Measurements from ENCODE around the gene SLC29A3. TPM values are rescaled to one million over a fixed set of nuclear protein-coding genes. Genes with fewer than 3 reads are reported as not detected.

Gene SLC29A3
- total RNA-seq, 2 donors from 2014 or later, result 3.2 to 3.3 TPM

DNA sequence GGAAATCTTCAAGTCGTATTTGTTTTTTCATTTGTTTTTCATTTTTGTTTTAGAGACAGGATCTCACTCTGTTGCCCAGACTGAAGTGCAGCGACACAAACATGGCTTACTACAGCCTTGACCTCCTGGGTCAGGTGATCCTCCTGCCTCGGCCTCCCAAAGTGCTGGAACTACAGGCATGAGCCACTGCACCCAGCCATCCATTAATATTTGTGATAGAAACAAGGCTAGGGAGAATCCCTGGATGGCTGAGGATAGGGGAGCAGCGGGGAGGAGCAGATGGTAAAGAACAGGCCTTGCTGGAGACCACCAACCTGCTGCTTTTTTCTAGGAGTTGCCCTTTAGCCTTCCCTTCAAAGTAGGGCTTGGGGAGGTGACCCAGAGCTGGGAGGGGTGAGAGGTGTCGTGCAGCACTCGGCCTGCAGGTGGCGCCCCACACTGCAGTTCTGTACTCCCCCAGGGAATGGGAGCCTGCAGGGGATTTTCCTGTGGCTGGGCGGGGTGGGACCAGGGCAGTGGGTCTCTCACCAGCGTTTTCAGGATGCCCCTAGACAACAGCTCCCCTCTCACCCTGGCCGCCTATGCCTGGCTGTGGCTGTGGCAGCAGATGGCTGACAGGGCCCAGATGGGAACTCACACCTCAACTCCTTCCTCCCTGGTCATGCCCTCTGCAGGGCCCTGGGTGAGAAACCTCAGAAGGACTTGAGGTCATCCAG is 65.1 kb downstream of the SLC29A3 start:
- ATAC-seq (peak; percentile 97), DNase-seq (peak; percentile 62 to 69 (median 67))
- H3K27ac Mint-ChIP-seq, result no peak overlapping the region
- H3K36me3 Mint-ChIP-seq (ENCODE audit: low read depth), result no peaks in the 10 kb centered on the region
- no peaks in the 10 kb centered on the region for H3K4me1 Mint-ChIP-seq
- H3K4me3 Mint-ChIP-seq, result no peak overlapping the region
- H3K27me3 Mint-ChIP-seq, result peaks cover 48% of the 10 kb centered on the region
- no peaks in the 10 kb centered on the region for H3K9me3 ChIP-seq (ENCODE audit: control insufficient read depth, low read length, poor library complexity, severe bottlenecking)

GRCh38 chr10:71388171-71388570 is 69.1 kb downstream of the SLC29A3 start:
- H3K4me3 Mint-ChIP-seq, result no peak overlapping the region
- peaks cover 60% of the 10 kb centered on the region for H3K27me3 Mint-ChIP-seq
- H3K36me3 Mint-ChIP-seq (ENCODE audit: low read depth), result no peaks in the 10 kb centered on the region
- ATAC-seq, result no peak
- H3K27ac Mint-ChIP-seq, result no peak overlapping the region
- peaks cover 5% of the 10 kb centered on the region for H3K4me1 Mint-ChIP-seq
- no peak for DNase-seq
- no peaks in the 10 kb centered on the region for H3K9me3 ChIP-seq (ENCODE audit: control insufficient read depth, low read length, poor library complexity, severe bottlenecking)

- no peaks in the 10 kb centered on the region for H3K9me3 ChIP-seq (ENCODE audit: control insufficient read depth, low read length, poor library complexity, severe bottlenecking)
- DNase-seq (no peak), ATAC-seq (no peak)
- no peaks in the 10 kb centered on the region for H3K36me3 Mint-ChIP-seq (ENCODE audit: low read depth)
- no peak overlapping the region for H3K27ac Mint-ChIP-seq
- H3K4me1 Mint-ChIP-seq, result peaks cover 5% of the 10 kb centered on the region
- H3K27me3 Mint-ChIP-seq, result peaks cover 66% of the 10 kb centered on the region
- H3K4me3 Mint-ChIP-seq, result no peak overlapping the region
Observed at GRCh38 chr10:71388583-71389310, 69.7 kb downstream of the SLC29A3 start.

DNA sequence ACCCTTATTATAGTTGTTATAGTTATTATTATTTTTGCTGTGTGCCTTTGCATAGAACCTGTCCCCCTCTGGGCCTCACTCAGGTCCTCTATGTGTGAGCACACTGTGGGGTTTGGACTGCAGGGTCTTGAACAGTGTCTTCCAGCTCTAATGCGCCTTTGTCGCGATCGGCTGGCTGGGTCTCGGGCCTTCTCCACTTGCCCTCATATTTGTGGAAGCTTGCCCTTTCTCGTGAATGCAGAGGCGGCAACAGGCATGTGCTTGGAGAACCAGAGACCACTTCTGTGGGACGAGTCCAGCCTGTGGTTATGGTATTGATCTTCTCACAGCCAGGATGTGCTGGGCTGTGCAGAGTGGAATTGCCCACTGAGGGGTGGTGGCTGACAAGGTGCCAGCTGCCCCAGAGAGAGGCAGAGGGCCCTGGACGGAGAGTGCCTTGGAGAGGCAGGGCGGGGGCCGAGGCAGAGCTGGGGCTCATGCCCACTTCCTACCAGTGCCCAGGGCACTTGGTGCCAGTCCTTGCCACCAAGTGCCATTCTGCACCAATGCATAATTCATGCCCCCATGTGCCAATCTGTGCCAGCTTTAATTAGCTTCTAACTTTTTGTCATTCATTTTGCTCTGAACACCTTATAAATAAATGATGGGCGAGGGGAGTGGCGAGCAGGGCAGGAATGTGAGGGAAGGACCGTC is 70.9 kb downstream of the SLC29A3 start:
- ATAC-seq (no peak), DNase-seq (no peak)
- Mint-ChIP-seq H3K4me1 (peaks cover 5% of the 10 kb centered on the region), H3K4me3 (no peak overlapping the region), H3K27me3 (peaks cover 77% of the 10 kb centered on the region), H3K27ac (no peak overlapping the region), H3K36me3 (ENCODE audit: low read depth) (peaks cover 3% of the 10 kb centered on the region)
- H3K9me3 ChIP-seq (ENCODE audit: control insufficient read depth, low read length, poor library complexity, severe bottlenecking), result no peaks in the 10 kb centered on the region

GRCh38 chr10:71390461-71390835 is 71.4 kb downstream of the SLC29A3 start:
- peaks cover 7% of the 10 kb centered on the region for H3K36me3 Mint-ChIP-seq (ENCODE audit: low read depth)
- H3K27ac Mint-ChIP-seq, result no peak overlapping the region
- DNase-seq (no peak), ATAC-seq (no peak)
- H3K9me3 ChIP-seq (ENCODE audit: control insufficient read depth, low read length, poor library complexity, severe bottlenecking), result no peaks in the 10 kb centered on the region
- peaks cover 8% of the 10 kb centered on the region for H3K4me1 Mint-ChIP-seq
- H3K27me3 Mint-ChIP-seq, result peaks cover 82% of the 10 kb centered on the region
- H3K4me3 Mint-ChIP-seq, result no peak overlapping the region

DNA sequence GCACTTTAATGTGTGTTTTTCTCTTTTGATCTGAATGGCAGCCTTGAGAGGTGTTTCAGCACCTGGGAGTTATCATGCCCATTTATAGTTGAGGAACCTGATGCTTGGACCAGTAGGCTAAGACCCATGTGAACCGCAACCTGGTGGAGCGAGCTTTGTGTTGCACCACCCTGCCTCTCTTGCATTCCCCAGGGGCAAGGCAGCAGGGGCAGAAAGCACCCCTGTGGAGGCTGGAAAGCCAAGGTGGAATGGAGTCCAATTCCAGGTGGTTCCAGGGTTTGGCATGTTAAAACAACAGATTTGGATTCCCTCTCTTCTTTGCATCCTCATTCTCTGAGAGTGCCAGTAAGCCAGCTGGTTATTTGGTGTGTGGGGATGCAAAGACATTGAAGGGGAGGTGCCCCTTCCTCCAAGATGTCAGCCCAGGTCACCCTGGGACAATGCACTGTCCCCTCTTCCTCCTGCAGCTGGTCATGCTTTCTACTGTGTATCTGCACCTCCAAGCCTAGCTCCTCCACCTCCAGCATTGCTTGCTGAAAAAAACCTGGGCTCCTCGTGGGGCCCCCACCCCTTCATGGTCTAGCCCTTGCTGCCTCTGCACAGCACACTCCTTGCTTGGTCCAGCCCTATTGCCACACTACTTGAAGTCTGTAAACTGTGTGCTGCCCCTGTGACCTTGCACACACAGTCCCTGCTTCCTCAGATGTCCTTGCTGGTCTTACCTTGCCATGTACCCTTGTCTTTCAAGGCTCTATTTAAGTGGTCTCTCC is 72.0 kb downstream of the SLC29A3 start:
- H3K9me3 ChIP-seq (ENCODE audit: control insufficient read depth, low read length, poor library complexity, severe bottlenecking), result no peaks in the 10 kb centered on the region
- no peak overlapping the region for H3K27ac Mint-ChIP-seq
- no peak overlapping the region for H3K4me3 Mint-ChIP-seq
- peaks cover 10% of the 10 kb centered on the region for H3K36me3 Mint-ChIP-seq (ENCODE audit: low read depth)
- ATAC-seq (no peak), DNase-seq (no peak)
- H3K4me1 Mint-ChIP-seq, result peaks cover 8% of the 10 kb centered on the region
- H3K27me3 Mint-ChIP-seq, result peaks cover 85% of the 10 kb centered on the region

DNA sequence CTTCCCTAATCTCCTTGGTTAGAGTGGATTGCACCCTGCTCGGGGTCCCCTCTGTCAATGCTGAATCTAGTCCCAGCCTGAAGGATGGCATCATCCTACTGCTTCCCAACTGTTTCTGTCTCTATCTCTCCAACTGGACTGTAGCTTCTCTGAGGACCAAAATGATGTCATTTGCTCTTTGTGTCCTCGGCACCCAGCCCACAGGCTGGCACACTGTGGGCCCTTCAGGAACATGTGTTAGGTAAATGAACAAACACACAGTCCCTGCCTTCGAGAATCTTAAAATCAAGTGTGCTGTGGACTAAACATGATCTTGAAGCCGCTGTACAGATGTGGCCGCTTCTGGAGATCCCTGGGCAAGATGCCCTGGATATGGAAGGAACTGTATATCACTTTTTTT is 72.6 kb downstream of the SLC29A3 start:
- H3K36me3 Mint-ChIP-seq (ENCODE audit: low read depth), result peaks cover 11% of the 10 kb centered on the region
- peaks cover 8% of the 10 kb centered on the region for H3K4me1 Mint-ChIP-seq
- DNase-seq, result no peak
- no peak overlapping the region for H3K27ac Mint-ChIP-seq
- ATAC-seq, result no peak
- H3K4me3 Mint-ChIP-seq, result no peak overlapping the region
- H3K9me3 ChIP-seq (ENCODE audit: control insufficient read depth, low read length, poor library complexity, severe bottlenecking), result no peaks in the 10 kb centered on the region
- H3K27me3 Mint-ChIP-seq, result peaks cover 84% of the 10 kb centered on the region

DNA sequence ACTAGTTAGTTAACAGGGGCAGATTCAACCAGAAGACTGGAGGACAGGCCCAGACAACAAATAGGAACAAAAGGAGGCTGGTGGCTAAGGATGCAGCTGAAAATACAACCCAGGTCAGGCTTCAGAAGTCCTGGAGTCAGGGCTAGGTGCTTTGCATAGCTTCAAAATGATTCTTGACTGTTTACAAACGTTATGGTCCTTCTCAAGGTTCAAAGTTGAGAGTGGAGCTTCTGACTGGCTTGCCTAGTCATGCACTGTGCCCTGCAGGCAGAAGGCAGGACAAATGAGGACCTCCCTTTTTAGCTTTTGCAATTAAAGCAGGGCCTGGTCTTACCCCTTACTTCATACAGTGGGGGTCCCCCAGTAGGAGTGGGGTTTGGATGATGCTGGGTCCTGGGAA is 73.2 kb downstream of the SLC29A3 start:
- ATAC-seq (no peak), DNase-seq (no peak)
- H3K9me3 ChIP-seq (ENCODE audit: control insufficient read depth, low read length, poor library complexity, severe bottlenecking), result no peaks in the 10 kb centered on the region
- H3K36me3 Mint-ChIP-seq (ENCODE audit: low read depth), result peaks cover 11% of the 10 kb centered on the region
- peaks cover 84% of the 10 kb centered on the region for H3K27me3 Mint-ChIP-seq
- H3K27ac Mint-ChIP-seq, result no peak overlapping the region
- no peak overlapping the region for H3K4me3 Mint-ChIP-seq
- H3K4me1 Mint-ChIP-seq, result peaks cover 8% of the 10 kb centered on the region

GRCh38 chr10:71392791-71393781 is 74.0 kb downstream of the SLC29A3 start:
- Mint-ChIP-seq H3K36me3 (ENCODE audit: low read depth) (peaks cover 11% of the 10 kb centered on the region), H3K4me3 (no peak overlapping the region), H3K27me3 (peaks cover 86% of the 10 kb centered on the region), H3K4me1 (peaks cover 10% of the 10 kb centered on the region), H3K27ac (no peak overlapping the region)
- ATAC-seq, result no peak
- no peak for DNase-seq
- H3K9me3 ChIP-seq (ENCODE audit: control insufficient read depth, low read length, poor library complexity, severe bottlenecking), result no peaks in the 10 kb centered on the region

- peaks cover 13% of the 10 kb centered on the region for H3K36me3 Mint-ChIP-seq (ENCODE audit: low read depth)
- peaks cover 11% of the 10 kb centered on the region for H3K4me1 Mint-ChIP-seq
- H3K27ac Mint-ChIP-seq, result no peak overlapping the region
- H3K9me3 ChIP-seq (ENCODE audit: control insufficient read depth, low read length, poor library complexity, severe bottlenecking), result no peaks in the 10 kb centered on the region
- ATAC-seq (no peak), DNase-seq (no peak)
- H3K27me3 Mint-ChIP-seq, result peaks cover 86% of the 10 kb centered on the region
- no peak overlapping the region for H3K4me3 Mint-ChIP-seq
Observed at GRCh38 chr10:71393841-71394475, 74.9 kb downstream of the SLC29A3 start.

DNA sequence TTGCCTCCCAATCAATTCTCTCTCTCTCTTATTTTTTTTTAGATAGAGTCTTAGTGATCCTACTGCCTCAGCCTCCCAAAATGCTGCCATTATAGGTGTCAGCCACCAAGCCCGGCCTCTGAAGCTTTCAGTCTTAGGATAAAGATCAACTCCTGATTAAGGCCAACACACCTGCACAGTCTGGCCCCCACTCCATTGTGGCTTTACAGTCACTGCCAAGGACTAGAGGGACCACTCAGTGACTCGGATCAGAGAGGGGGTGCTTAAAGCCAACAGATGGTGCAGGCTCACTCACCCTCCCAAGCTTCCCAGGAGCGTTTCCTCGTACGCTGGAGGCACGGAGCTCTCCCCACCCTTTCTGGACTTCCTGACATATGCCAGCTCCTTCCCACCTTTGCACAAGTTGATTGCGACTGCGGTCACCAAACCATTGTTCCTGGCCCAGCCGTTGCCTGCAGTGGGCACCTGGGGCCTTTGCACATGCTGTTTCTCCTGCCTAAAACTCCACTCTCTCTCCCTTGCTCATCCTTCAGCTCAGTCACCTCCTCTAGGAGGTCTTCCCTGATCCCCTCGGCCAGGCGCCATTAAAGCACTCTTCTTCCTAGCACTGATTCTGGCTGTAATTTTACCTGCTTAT is 76.0 kb downstream of the SLC29A3 start:
- no peak for DNase-seq
- no peaks in the 10 kb centered on the region for H3K9me3 ChIP-seq (ENCODE audit: control insufficient read depth, low read length, poor library complexity, severe bottlenecking)
- H3K27me3 Mint-ChIP-seq, result peaks cover 88% of the 10 kb centered on the region
- peaks cover 13% of the 10 kb centered on the region for H3K36me3 Mint-ChIP-seq (ENCODE audit: low read depth)
- peaks cover 11% of the 10 kb centered on the region for H3K4me1 Mint-ChIP-seq
- no peak overlapping the region for H3K27ac Mint-ChIP-seq
- no peak for ATAC-seq
- H3K4me3 Mint-ChIP-seq, result peak overlapping the region; percentile 89
